Mucosa of stomach (tissue), 1 donor: Measurements from ENCODE around the gene INTS11.

Experiments
- H3K27me3 ChIP-seq: one replicate; pipeline ENCODE4 v1.7.0; 2013; ENCODE audit warnings: mild to moderate bottlenecking, low read length; ENCODE audit not compliant: control insufficient read depth, insufficient read depth
- H3K36me3 ChIP-seq: one replicate; pipeline ENCODE4 v1.7.0; 2013; ENCODE audit warnings: low read length; ENCODE audit not compliant: control insufficient read depth, insufficient read depth
- H3K4me1 ChIP-seq: one replicate; pipeline ENCODE4 v1.7.0; 2013; ENCODE audit warnings: mild to moderate bottlenecking, low read length; ENCODE audit not compliant: control insufficient read depth, insufficient read depth
- H3K4me3 ChIP-seq: one replicate; pipeline ENCODE4 v1.7.0; 2013; ENCODE audit warnings: low read length
- H3K9ac ChIP-seq: one replicate; pipeline ENCODE4 v1.7.0; 2013; ENCODE audit warnings: mild to moderate bottlenecking, low read length, moderate library complexity
- H3K9me3 ChIP-seq: one replicate; pipeline ENCODE4 v1.7.0; 2013; ENCODE audit warnings: mild to moderate bottlenecking, low read length, moderate library complexity; ENCODE audit not compliant: control insufficient read depth
- donor health status: Pancreatic carcinoma.

The INTS11 gene

GRCh38 chr1:1274299-1274930 is 50.0 kb downstream of the INTS11 start:
- H3K9ac ChIP-seq, result peak overlapping the region; percentile 53
- H3K4me3 ChIP-seq, result no peak overlapping the region
- H3K36me3 ChIP-seq, result no peaks in the 10 kb centered on the region
- no peaks in the 10 kb centered on the region for H3K9me3 ChIP-seq
- H3K4me1 ChIP-seq, result peaks cover 31% of the 10 kb centered on the region
- no peaks in the 10 kb centered on the region for H3K27me3 ChIP-seq

- H3K4me1 ChIP-seq, result peaks cover 31% of the 10 kb centered on the region
- H3K9me3 ChIP-seq, result no peaks in the 10 kb centered on the region
- no peaks in the 10 kb centered on the region for H3K36me3 ChIP-seq
- no peaks in the 10 kb centered on the region for H3K27me3 ChIP-seq
- H3K4me3 ChIP-seq, result peak within 1 kb of the TSS; percentile 44
- peak within 1 kb of the TSS; percentile 79 for H3K9ac ChIP-seq
Observed at GRCh38 chr1:1273512-1274298, 50.8 kb downstream of the INTS11 start, which contains the start of gene UBE2J2. Gene UBE2J2, minus strand, starts transcription at chr1:1273854. Its CDS starts 5,862 bp downstream, at chr1:1267992.

- Histone ChIP-seq H3K4me3 (peak overlapping the region; percentile 44), H3K27me3 (no peaks in the 10 kb centered on the region), H3K9me3 (no peaks in the 10 kb centered on the region), H3K4me1 (peaks cover 31% of the 10 kb centered on the region), H3K9ac (peak overlapping the region; percentile 79), H3K36me3 (no peaks in the 10 kb centered on the region)
Observed at GRCh38 chr1:1273209-1273511, 51.3 kb downstream of the INTS11 start.

GRCh38 chr1:1272341-1273208 is 51.9 kb downstream of the INTS11 start:
- Histone ChIP-seq H3K9me3 (no peaks in the 10 kb centered on the region), H3K36me3 (peaks cover under 1% of the 10 kb centered on the region), H3K4me3 (peak overlapping the region; percentile 44), H3K9ac (peak overlapping the region; percentile 79), H3K27me3 (no peaks in the 10 kb centered on the region), H3K4me1 (peaks cover 31% of the 10 kb centered on the region)

- Histone ChIP-seq H3K4me1 (peaks cover 31% of the 10 kb centered on the region), H3K36me3 (peaks cover 6% of the 10 kb centered on the region), H3K4me3 (no peak overlapping the region)
Observed at GRCh38 chr1:1270813-1271212, 53.6 kb downstream of the INTS11 start.

GRCh38 chr1:1268284-1268682 is 56.2 kb downstream of the INTS11 start:
- Histone ChIP-seq H3K9me3 (no peaks in the 10 kb centered on the region), H3K4me1 (peaks cover 23% of the 10 kb centered on the region), H3K4me3 (no peak overlapping the region), H3K36me3 (peaks cover 6% of the 10 kb centered on the region), H3K27me3 (no peaks in the 10 kb centered on the region), H3K9ac (no peak overlapping the region)

More at GRCh38 chr1:1270813-1271212, 53.6 kb downstream of the INTS11 start:
- Histone ChIP-seq H3K9me3 (no peaks in the 10 kb centered on the region), H3K27me3 (no peaks in the 10 kb centered on the region), H3K9ac (no peak overlapping the region)

- Histone ChIP-seq H3K4me3 (no peak overlapping the region), H3K4me1 (peaks cover 23% of the 10 kb centered on the region), H3K36me3 (peaks cover 7% of the 10 kb centered on the region), H3K9ac (no peak overlapping the region), H3K27me3 (no peaks in the 10 kb centered on the region), H3K9me3 (no peaks in the 10 kb centered on the region)
Observed at GRCh38 chr1:1267488-1268283, 56.8 kb downstream of the INTS11 start.

- Histone ChIP-seq H3K36me3 (peaks cover 20% of the 10 kb centered on the region), H3K9ac (no peak overlapping the region), H3K4me1 (no peaks in the 10 kb centered on the region)
Observed at GRCh38 chr1:1264868-1265272, 59.6 kb downstream of the INTS11 start.

GRCh38 chr1:1264026-1264425 is 60.4 kb downstream of the INTS11 start:
- no peaks in the 10 kb centered on the region for H3K4me1 ChIP-seq
- peaks cover 20% of the 10 kb centered on the region for H3K36me3 ChIP-seq
- H3K4me3 ChIP-seq, result no peak overlapping the region
- H3K27me3 ChIP-seq, result no peaks in the 10 kb centered on the region
- no peak overlapping the region for H3K9ac ChIP-seq
- no peaks in the 10 kb centered on the region for H3K9me3 ChIP-seq

More at GRCh38 chr1:1264868-1265272, 59.6 kb downstream of the INTS11 start:
- Histone ChIP-seq H3K9me3 (no peaks in the 10 kb centered on the region), H3K27me3 (no peaks in the 10 kb centered on the region), H3K4me3 (no peak overlapping the region)

GRCh38 chr1:1262758-1263157 is 61.7 kb downstream of the INTS11 start:
- no peaks in the 10 kb centered on the region for H3K9me3 ChIP-seq
- H3K4me3 ChIP-seq, result no peak overlapping the region
- H3K36me3 ChIP-seq, result peaks cover 20% of the 10 kb centered on the region
- H3K27me3 ChIP-seq, result no peaks in the 10 kb centered on the region
- H3K9ac ChIP-seq, result no peak overlapping the region
- peaks cover 4% of the 10 kb centered on the region for H3K4me1 ChIP-seq

- Histone ChIP-seq H3K9me3 (no peaks in the 10 kb centered on the region), H3K4me1 (peaks cover 4% of the 10 kb centered on the region), H3K27me3 (no peaks in the 10 kb centered on the region), H3K36me3 (peaks cover 14% of the 10 kb centered on the region), H3K9ac (no peak overlapping the region), H3K4me3 (no peak overlapping the region)
Observed at GRCh38 chr1:1262071-1262470, 62.4 kb downstream of the INTS11 start.
